ENCODE results near the gene APBA2. TPM values are rescaled to one million over a fixed set of nuclear protein-coding genes. Genes with fewer than 3 reads are reported as not detected.
A peak's percentile ranks its signal among the peaks of the same experiment; 100 is the strongest.

Gene APBA2
- total RNA-seq, 4 donors from 2014 or later: 1.3 to 7.0 (median 2.4) TPM

DNA sequence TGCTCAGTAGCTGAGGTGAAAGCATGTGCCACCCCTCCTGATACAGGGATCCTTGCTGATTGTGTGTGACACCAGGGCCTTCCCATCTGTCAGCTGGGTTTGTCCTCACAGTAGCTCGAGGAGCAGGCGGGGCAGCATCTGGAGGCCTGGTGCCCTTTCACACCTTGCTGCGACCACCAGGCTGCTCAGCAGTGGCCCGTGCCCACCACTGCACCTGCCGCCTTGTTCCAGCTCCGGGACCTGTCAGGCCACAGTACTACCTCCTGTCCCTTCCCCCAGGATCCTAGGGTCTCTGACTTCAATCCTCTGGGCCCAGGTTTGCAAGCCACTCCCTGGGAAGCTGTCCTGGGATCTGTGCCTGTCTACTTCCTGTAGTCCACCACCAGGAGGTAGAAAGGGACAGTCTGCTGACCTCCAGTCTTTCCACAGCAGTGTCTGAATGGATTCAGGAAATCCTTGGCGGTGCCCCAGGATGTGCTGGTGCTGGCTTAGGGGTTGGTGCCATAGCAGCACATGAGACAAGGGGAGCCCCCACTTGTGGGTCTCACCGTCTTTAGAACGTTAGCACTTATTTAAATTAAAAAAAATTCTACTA is 27.5 kb downstream of the APBA2 start:
- no peaks in the 10 kb centered on the region for H3K27me3 ChIP-seq
- WGBS: 77% methylated on average over 2 of the region's 9 CpGs
- H3K27ac ChIP-seq: no peak overlapping the region
- TF ChIP-seq POLR2A (IDR thresholded peaks at IDR 0.05): no peak
- no peak for TF ChIP-seq EP300 (IDR thresholded peaks at IDR 0.05)
- no peak overlapping the region for H3K4me3 ChIP-seq
- no peaks in the 10 kb centered on the region for H3K4me1 ChIP-seq
- no peaks in the 10 kb centered on the region for H3K9me3 ChIP-seq
- DNase-seq (ENCODE audit: low spot score in 2 of 2): peak; percentile 45 to 70
- H3K36me3 ChIP-seq: no peaks in the 10 kb centered on the region

DNA sequence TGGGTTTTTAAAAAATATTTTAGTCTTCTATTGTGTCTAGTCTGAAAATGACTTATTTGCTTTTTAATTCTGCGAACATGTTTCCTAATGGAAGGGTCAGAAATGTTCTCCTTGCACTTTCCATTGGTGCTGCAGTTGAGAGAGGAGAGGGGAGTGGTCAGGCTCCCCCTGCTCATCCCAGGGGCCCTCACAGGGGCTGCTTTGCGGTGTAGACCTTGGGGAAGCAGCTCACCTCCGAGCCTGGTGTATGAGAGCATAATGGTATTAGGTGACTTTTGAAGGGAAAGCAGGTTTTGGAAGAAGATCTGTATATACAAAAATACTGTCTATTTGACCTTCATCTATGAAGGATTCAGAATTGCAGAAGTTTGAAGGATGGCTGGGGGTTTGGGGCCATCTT is 28.3 kb downstream of the APBA2 start:
- Histone ChIP-seq H3K4me1 (no peaks in the 10 kb centered on the region), H3K4me3 (no peak overlapping the region), H3K27ac (no peak overlapping the region), H3K9me3 (no peaks in the 10 kb centered on the region), H3K36me3 (no peaks in the 10 kb centered on the region), H3K27me3 (no peaks in the 10 kb centered on the region)
- 91% methylated on average over 3 of the region's 3 CpGs for WGBS
- DNase-seq (ENCODE audit: low spot score in 2 of 2): peak in 1 of 2 donors; percentile 38
- no peak for TF ChIP-seq EP300 (IDR thresholded peaks at IDR 0.05)
- TF ChIP-seq POLR2A (IDR thresholded peaks at IDR 0.05): no peak

DNA sequence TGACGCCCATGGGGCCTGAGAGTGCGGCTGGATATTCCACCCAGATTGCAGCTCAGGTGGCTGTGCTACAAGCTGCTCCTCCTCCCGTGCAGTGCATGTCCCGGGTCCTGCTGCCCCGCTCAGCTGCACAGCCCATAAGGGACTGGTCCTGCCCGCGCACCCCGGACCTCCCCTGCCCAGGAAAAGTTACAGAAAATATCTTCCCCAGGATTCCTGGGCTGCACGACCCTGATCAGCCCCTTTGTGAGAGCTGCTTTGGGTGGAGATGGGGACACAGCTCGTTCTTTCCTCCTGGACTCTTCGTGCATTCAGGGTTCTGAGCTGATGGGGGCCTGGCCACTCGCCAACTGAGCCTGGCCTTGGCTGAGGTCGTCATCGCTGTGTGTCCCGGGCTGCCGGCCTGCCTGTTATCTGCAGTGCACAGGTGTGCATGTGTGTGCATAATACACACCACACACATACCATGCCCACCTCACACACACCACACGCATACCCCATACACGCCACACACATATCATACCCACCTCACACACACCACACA is 28.8 kb downstream of the APBA2 start:
- Histone ChIP-seq H3K9me3 (no peaks in the 10 kb centered on the region), H3K27ac (no peak overlapping the region), H3K27me3 (no peaks in the 10 kb centered on the region), H3K36me3 (no peaks in the 10 kb centered on the region), H3K4me1 (no peaks in the 10 kb centered on the region), H3K4me3 (no peak overlapping the region)
- 72% methylated on average over 15 of the region's 18 CpGs for WGBS
- TF ChIP-seq POLR2AphosphoS5 (IDR thresholded peaks at IDR 0.05) (no peak), EP300 (IDR thresholded peaks at IDR 0.05) (no peak), POLR2A (IDR thresholded peaks at IDR 0.05) (no peak)
- TF ChIP-seq, protein P1, sequence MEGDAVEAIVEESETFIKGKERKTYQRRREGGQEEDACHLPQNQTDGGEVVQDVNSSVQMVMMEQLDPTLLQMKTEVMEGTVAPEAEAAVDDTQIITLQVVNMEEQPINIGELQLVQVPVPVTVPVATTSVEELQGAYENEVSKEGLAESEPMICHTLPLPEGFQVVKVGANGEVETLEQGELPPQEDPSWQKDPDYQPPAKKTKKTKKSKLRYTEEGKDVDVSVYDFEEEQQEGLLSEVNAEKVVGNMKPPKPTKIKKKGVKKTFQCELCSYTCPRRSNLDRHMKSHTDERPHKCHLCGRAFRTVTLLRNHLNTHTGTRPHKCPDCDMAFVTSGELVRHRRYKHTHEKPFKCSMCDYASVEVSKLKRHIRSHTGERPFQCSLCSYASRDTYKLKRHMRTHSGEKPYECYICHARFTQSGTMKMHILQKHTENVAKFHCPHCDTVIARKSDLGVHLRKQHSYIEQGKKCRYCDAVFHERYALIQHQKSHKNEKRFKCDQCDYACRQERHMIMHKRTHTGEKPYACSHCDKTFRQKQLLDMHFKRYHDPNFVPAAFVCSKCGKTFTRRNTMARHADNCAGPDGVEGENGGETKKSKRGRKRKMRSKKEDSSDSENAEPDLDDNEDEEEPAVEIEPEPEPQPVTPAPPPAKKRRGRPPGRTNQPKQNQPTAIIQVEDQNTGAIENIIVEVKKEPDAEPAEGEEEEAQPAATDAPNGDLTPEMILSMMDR (IDR thresholded peaks at IDR 0.05): no peak
- DNase-seq (ENCODE audit: low spot score in 2 of 2): peak in 1 of 2 donors; percentile 70

- H3K27ac ChIP-seq: no peak overlapping the region
- 98% methylated on average over 3 of the region's 3 CpGs for WGBS
These were observed 29.5 kb downstream of the APBA2 start for GRCh38 chr15:28915041-28915810.

DNA sequence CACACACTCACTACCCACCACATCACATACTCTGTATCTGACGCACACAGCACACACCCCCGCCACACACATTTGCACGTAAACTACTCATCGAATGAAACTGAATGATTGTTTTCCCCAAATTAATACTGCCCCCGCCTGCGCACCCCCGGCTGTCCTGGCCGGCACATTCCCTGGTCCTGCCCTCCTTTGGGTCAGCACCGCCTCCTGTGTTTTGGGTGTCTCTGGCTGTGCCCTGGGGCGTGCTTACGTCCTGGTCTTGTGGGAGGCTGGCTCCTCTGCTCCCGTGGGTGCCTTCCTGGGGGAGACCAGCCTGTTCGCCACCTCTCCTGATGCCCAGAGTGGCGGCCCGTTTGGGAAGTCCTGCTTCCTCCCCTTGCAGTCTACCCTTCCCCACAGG is 30.2 kb downstream of the APBA2 start:
- Histone ChIP-seq H3K4me3 (no peak overlapping the region), H3K36me3 (no peaks in the 10 kb centered on the region), H3K27ac (no peak overlapping the region), H3K4me1 (no peaks in the 10 kb centered on the region), H3K9me3 (no peaks in the 10 kb centered on the region), H3K27me3 (no peaks in the 10 kb centered on the region)
- TF ChIP-seq EP300 (IDR thresholded peaks at IDR 0.05): no peak
- TF ChIP-seq, protein P1 (IDR thresholded peaks at IDR 0.05): no peak
- TF ChIP-seq POLR2A (IDR thresholded peaks at IDR 0.05): no peak
- TF ChIP-seq POLR2AphosphoS5 (IDR thresholded peaks at IDR 0.05): no peak
- peak in 1 of 2 donors; percentile 37 for DNase-seq (ENCODE audit: low spot score in 2 of 2)
- 86% methylated on average over 15 of the region's 15 CpGs for WGBS

More at GRCh38 chr15:28915041-28915810, 29.5 kb downstream of the APBA2 start:
- DNase-seq (ENCODE audit: low spot score in 2 of 2): no peak
- H3K9me3 ChIP-seq: no peaks in the 10 kb centered on the region
- H3K4me1 ChIP-seq: no peaks in the 10 kb centered on the region
- H3K4me3 ChIP-seq: no peak overlapping the region
- H3K27me3 ChIP-seq: no peaks in the 10 kb centered on the region
- TF ChIP-seq POLR2AphosphoS5 (IDR thresholded peaks at IDR 0.05): no peak
- TF ChIP-seq, protein P1 (IDR thresholded peaks at IDR 0.05): no peak
- TF ChIP-seq EP300 (IDR thresholded peaks at IDR 0.05): no peak
- TF ChIP-seq POLR2A (IDR thresholded peaks at IDR 0.05): no peak
- no peaks in the 10 kb centered on the region for H3K36me3 ChIP-seq

DNA sequence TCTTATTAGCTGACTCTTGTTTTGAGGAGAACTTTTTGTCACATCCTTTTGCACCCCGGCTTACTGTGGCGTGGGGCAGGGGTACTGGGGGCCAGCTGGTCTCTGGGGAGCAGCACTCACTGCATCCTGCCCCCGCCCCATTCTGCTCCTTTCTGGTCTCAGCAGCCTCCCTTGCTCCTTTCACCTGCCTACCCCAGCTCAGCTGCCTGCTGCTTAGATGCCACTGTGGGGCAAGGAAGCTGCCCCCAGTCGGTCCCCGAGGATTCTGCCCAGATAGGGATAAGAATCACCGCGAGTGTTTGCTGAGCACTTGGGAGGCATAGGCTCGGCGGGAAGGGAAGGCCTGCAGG is 32.0 kb downstream of the APBA2 start:
- H3K9me3 ChIP-seq: no peaks in the 10 kb centered on the region
- no peaks in the 10 kb centered on the region for H3K27me3 ChIP-seq
- no peak overlapping the region for H3K4me3 ChIP-seq
- TF ChIP-seq POLR2A (IDR thresholded peaks at IDR 0.05) (no peak), EP300 (IDR thresholded peaks at IDR 0.05) (no peak), POLR2AphosphoS5 (IDR thresholded peaks at IDR 0.05) (no peak)
- TF ChIP-seq, protein P1 (IDR thresholded peaks at IDR 0.05): no peak
- no peak for DNase-seq (ENCODE audit: low spot score in 2 of 2)
- no peak overlapping the region for H3K27ac ChIP-seq
- no peaks in the 10 kb centered on the region for H3K4me1 ChIP-seq
- 81% methylated on average over 7 of the region's 9 CpGs for WGBS
- H3K36me3 ChIP-seq: no peaks in the 10 kb centered on the region
